ENCODE measurements around the gene SPINK8. TPM values are rescaled to one million over a fixed set of nuclear protein-coding genes. Genes with fewer than 3 reads are reported as not detected.

Gene SPINK8
- total and polyA plus RNA-seq, 2 donors (not counting 1 experiment from before 2014, with no cell fraction given) = not detected

GRCh38 chr3:48276911-48277641 is 56.4 kb downstream of the SPINK8 start:
- DNase-seq = no peak
- no peak for ATAC-seq (ENCODE audit: low read depth)
- Mint-ChIP-seq H3K27me3 (no peaks in the 10 kb centered on the region), H3K4me3 (no peak overlapping the region), H3K4me1 (peaks cover 3% of the 10 kb centered on the region), H3K9me3 (ENCODE audit: insufficient read depth) (no peaks in the 10 kb centered on the region), H3K27ac (no peak overlapping the region)
- POLR2A ChIA-PET = no interaction called here
- no peaks in the 10 kb centered on the region for H3K9me3 ChIP-seq (ENCODE audit: control extremely low read depth in 1 of 3, control insufficient read depth in 2 of 3, insufficient read depth in 1 of 3, low read length in 2 of 3)
- no peak overlapping the region for H3K9ac ChIP-seq (ENCODE audit: low read length)
- TF ChIP-seq EZH2 (IDR thresholded peaks at IDR 0.05; ENCODE audit: borderline replicate concordance, insufficient read depth, low read depth, low read length, poor library complexity, severe bottlenecking) (no peak), CTCF (IDR thresholded peaks at IDR 0.05) (no peak)
- H3K36me3 ChIP-seq (replicated peaks in 1 of 2; ENCODE audit: control extremely low read depth in 1 of 2, control insufficient read depth in 1 of 2, extremely low read depth in 1 of 2, insufficient read depth in 2 of 2, low read length in 1 of 2) = no peaks in the 10 kb centered on the region
- 100% methylated on average over 1 of the region's 7 CpGs for WGBS (ENCODE audit: insufficient coverage)
- no peaks in the 10 kb centered on the region for H3K4me1 ChIP-seq (ENCODE audit: control insufficient read depth in 2 of 2, insufficient read depth in 2 of 2, low read length in 2 of 2)
- intact Hi-C loops (cut with micrococcal nuclease) = no loop called here
- H4K20me1 ChIP-seq (ENCODE audit: control insufficient read depth, insufficient read depth, low read length, poor library complexity, severe bottlenecking) = no peaks in the 10 kb centered on the region
- no peaks in the 10 kb centered on the region for H3K79me2 ChIP-seq (ENCODE audit: control insufficient read depth, insufficient read depth, low read length)
- H2AFZ ChIP-seq (ENCODE audit: insufficient read depth, low read depth, low read length, poor library complexity, severe bottlenecking) = no peak overlapping the region
- H3K4me2 ChIP-seq (replicated peaks; ENCODE audit: low read depth, low read length, poor library complexity, severe bottlenecking) = no peak overlapping the region
- CTCF ChIA-PET = interaction anchor here (1.5 to 4.8 kb wide), 2 partner anchors 124 to 159 kb away, joined by 9 to 25 read pairs; no protein-coding TSS in a partner anchor
- H3K4me3 ChIP-seq (ENCODE audit: control extremely low read depth in 1 of 5, extremely low read depth in 1 of 5, insufficient read depth in 1 of 5, low read depth in 2 of 5, low read length in 4 of 5) = no peak overlapping the region
- H3K27me3 ChIP-seq (replicated peaks in 1 of 4; ENCODE audit: control extremely low read depth in 1 of 4, control insufficient read depth in 3 of 4, insufficient read depth in 4 of 4, low read length in 3 of 4) = no peaks in the 10 kb centered on the region
- no peak overlapping the region for H3K27ac ChIP-seq (ENCODE audit: low read length in 2 of 2)

- Histone ChIP-seq H3K27ac (ENCODE audit: low read length in 2 of 2) (no peak overlapping the region), H2AFZ (ENCODE audit: insufficient read depth, low read depth, low read length, poor library complexity, severe bottlenecking) (no peak overlapping the region), H3K79me2 (ENCODE audit: control insufficient read depth, insufficient read depth, low read length) (no peaks in the 10 kb centered on the region), H3K27me3 (replicated peaks in 1 of 4; ENCODE audit: control extremely low read depth in 1 of 4, control insufficient read depth in 3 of 4, insufficient read depth in 4 of 4, low read length in 3 of 4) (no peaks in the 10 kb centered on the region), H3K9ac (ENCODE audit: low read length) (no peak overlapping the region), H4K20me1 (ENCODE audit: control insufficient read depth, insufficient read depth, low read length, poor library complexity, severe bottlenecking) (no peaks in the 10 kb centered on the region), H3K36me3 (replicated peaks in 1 of 2; ENCODE audit: control extremely low read depth in 1 of 2, control insufficient read depth in 1 of 2, extremely low read depth in 1 of 2, insufficient read depth in 2 of 2, low read length in 1 of 2) (no peaks in the 10 kb centered on the region), H3K4me1 (ENCODE audit: control insufficient read depth in 2 of 2, insufficient read depth in 2 of 2, low read length in 2 of 2) (no peaks in the 10 kb centered on the region), H3K4me3 (ENCODE audit: control extremely low read depth in 1 of 5, extremely low read depth in 1 of 5, insufficient read depth in 1 of 5, low read depth in 2 of 5, low read length in 4 of 5) (no peak overlapping the region), H3K9me3 (ENCODE audit: control extremely low read depth in 1 of 3, control insufficient read depth in 2 of 3, insufficient read depth in 1 of 3, low read length in 2 of 3) (peaks cover 0 to 3% (median 0%) of the 10 kb centered on the region in 3 donors), H3K4me2 (replicated peaks; ENCODE audit: low read depth, low read length, poor library complexity, severe bottlenecking) (no peak overlapping the region)
- H3K4me1 Mint-ChIP-seq = no peaks in the 10 kb centered on the region
- H3K9me3 Mint-ChIP-seq (ENCODE audit: insufficient read depth) = no peaks in the 10 kb centered on the region
- CTCF ChIA-PET = interaction anchor here (0.8 to 9.3 kb wide), 5 partner anchors 125 to 273 kb away, joined by 3 to 148 read pairs (median 19); no protein-coding TSS in a partner anchor
- no peak overlapping the region for H3K4me3 Mint-ChIP-seq
- intact Hi-C loops (cut with micrococcal nuclease) = no loop called here
- no peak for TF ChIP-seq EZH2 (IDR thresholded peaks at IDR 0.05; ENCODE audit: borderline replicate concordance, insufficient read depth, low read depth, low read length, poor library complexity, severe bottlenecking)
- no peak for TF ChIP-seq CTCF (IDR thresholded peaks at IDR 0.05)
- H3K27me3 Mint-ChIP-seq = no peaks in the 10 kb centered on the region
- no CpG with 5 or more reads among the region's 8 CpGs for WGBS (ENCODE audit: insufficient coverage)
- no peak overlapping the region for H3K27ac Mint-ChIP-seq
- DNase-seq (no peak), ATAC-seq (ENCODE audit: low read depth) (no peak)
- POLR2A ChIA-PET = no interaction called here
Measured at GRCh38 chr3:48275287-48276027, 58.0 kb downstream of the SPINK8 start.

Measured in B cell (primary cell).